ENCODE results near the gene H1-8. TPM values are rescaled to one million over a fixed set of nuclear protein-coding genes. Genes with fewer than 3 reads are reported as not detected.
"Not testable (repeated sequence)": the region's sequence is repeated elsewhere in the genome, so short reads cannot be mapped to it uniquely, and the experiment has no call there.

H1-8 gene
- total RNA-seq, 1 donor from 2014 or later: not detected

DNA sequence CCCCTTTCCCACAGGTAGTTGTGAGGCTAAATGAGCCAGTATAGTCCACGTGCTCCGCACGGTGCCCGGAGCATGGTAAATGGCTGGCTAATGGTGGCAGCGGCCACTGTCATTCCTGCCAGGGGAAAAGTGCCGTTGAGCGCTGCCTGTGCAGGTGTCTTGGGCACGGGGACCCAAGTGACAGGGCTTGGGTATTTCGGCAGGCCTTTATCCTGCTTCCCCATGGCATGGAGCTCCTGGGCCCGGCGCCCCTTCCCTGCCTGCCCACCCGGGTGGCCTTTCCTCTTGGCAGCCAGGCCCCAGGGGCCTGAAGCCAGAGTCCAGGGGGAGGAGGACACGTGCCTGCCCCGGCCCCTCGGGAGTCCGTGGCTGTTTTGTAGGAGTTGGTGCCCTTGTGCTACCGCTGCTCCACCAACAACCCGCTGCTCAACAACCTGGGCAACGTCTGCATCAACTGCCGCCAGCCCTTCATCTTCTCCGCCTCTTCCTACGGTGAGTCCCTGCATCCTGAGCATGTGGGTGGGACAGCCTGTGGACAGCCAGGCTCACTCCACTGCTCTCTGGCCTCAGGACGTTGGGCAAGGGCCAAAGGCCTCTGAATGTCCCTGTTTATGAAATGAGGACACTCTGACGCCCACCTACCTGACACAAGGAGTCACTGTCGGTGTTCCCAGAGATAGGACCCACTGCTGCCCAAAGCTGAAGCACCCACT is 27.7 kb upstream of the H1-8 start:
- DNase-seq: not testable (repeated sequence)

DNA sequence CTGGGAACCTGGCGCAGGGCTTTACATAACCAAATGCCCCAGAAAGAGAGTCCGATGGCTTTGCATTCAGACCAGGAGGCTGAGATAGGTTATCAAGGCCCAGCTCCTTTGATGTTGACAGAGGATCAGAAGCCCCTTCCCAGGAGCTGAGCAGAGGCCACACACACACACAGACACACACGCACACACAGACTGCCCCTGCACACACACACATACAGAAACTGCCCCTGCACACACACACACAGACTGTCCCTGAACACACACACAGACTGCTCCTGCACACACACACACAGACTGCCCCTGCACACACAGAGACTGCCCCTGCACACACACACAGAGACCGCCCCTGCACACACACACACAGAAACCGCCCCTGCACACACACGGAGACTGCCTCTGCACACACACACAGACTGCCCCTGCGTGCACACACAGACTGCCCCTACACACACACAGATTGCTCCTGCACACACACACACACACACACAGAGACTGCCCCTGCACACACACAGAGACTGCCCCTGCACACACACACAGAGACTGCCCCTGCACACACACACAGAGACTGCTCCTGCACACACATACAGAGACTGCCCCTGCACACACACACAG is 27.0 kb upstream of the H1-8 start:
- DNase-seq: not testable (repeated sequence)

DNA sequence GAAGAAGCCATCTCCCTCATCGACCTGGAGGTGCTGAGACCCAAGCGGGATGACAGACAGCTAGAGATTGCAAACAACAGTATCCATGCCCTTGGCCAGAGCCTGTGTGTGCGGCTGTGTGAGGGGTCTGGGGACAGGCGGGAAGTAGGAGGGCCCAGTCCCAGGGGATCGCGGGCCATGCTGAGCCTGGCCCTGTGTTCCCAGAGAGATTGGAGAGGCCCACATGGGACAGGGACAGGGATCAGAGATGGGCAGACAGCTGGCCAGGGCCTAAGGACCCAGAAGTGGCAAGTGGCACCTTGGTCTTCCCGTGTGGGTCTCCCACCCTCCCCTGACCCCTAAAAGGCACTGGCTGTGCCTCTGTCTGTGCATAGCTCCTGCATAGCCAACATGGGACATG is 25.5 kb upstream of the H1-8 start:
- DNase-seq: no peak

DNA sequence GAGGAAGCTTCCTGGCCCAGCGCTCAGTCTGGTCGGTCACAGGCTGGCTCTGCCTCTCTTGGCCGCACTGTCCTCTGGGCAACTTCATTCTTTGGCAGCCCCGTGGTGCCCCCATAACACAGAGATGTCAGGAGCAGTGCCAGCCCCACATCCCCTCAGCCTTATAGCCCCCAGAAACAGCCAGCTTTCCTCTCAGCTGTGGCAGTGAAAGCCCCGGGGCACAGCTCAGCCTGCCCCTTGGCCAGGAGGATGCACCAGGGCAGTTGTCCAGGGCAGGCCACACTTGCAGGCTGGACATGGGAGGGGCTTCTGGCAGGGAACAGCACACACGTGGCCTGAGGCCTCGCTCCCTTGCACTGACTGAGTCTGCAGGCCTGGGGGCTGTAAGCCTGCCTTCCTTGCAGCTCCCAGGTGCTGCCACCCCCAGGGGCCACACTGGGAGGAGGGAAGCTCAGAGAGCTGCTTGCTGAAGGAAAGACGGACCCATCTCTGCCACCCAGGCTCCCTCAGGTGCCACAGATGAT is 24.9 kb upstream of the H1-8 start:
- DNase-seq: no peak

DNA sequence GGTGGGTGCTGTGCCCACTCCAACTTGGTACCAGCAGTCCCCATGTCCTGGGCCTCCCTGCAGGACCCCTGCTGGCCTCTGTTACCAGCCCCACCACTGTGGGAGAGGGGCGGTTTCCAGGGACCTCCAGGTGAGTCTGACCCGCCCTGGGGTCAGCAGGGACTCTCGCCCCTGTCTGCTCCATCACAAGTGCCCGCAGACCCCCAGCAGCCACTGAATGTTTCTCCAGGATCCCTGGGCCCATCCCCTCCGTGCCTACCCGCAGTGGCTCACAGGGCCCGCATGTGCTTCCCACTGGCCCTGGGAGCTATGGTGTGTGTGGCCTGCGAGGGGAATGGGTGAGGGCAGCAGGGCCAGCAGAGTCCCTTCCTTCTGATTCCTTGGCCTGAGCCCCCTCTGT is 24.4 kb upstream of the H1-8 start:
- no peak for DNase-seq

DNA sequence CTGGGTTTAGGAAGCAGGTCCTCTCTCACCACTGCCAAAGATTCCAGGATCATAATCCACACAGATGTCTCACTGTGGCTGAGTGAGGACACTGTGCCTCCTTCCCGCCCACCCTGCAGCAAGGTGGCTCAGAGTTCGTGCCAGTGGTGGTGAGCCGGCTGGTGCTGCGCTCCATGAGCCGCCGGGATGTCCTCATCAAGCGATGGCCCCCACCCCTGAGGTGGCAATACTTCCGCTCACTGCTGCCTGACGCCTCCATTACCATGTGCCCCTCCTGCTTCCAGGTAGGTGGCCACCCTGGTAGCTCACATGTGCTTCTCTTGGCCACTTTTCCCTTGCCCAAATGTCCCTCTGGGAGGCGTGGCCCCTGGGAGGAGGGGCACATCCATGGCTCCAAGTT is 23.5 kb upstream of the H1-8 start:
- no peak for DNase-seq

DNA sequence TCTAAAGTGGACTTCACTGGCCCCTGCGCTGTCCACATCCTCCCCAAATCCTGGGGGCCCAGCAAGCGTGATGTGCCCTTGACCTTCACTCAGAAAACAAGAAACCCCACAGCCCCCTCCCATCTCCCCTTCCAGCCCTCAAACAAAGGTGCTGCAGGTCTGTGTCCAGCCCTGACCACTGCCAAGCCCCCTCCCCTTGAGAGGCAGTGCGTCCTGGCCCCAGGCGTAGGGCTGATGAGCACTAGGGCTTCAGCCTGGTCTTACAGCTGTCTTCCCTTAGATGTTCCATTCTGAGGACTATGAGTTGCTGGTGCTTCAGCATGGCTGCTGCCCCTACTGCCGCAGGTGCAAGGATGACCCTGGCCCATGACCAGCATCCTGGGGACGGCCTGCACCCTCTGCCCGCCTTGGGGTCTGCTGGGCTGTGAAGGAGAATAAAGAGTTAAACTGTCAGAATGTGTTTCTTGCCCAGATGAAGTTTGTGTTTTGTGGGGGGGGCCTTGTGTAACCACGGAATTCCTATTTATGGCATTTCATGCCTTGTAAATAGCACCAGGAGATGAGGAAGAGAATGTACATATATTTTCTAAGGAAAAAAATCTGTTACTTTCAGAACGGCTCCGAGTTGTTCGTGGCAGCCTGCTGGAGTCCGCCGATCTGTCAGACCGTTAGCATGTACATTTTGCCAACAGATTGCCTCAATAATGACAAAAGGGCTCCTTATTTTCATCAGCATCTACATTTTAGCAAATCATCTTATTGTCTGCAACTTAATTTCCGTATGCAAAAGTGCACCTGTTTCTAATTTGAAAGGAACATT is 22.9 kb upstream of the H1-8 start:
- DNase-seq: no peak

DNA sequence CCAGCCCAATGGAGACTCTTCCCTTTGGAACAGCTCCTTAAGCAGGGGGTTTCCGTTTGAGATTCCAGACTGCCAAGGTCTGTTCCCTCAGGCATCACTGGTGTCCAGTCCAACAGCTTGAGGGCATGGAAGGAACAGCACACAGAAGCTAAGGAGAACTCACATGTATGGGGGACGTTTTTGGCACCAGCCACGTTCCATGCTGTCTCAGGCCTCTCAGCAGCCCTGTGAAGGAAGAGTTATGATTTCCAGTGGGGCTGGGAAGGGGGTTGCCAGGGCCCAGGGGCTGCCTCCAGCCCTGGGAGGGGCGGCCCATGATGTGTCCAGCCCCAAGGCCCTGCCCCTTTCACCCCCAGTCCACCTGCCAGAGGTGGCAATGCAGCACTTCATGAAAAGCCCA is 22.0 kb upstream of the H1-8 start:
- no peak for DNase-seq

DNA sequence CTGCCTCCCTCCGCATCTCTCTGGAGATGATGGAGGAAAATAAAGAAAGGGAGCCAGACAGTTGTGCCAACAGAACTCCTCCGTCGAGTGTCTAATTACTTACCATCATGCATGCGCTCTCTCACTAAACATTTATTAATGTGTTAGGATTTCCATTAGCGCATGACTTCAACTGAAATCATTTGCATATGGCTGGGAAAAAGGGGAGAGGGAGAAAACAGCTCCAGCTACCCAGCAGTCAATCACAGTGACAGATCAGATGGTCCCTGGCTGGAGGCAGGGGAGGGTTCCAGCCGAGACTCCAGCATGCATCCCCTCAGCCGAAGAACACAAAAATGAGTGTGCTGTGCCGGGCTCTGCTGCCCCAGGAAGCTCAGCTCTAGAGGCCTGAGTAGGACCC is 21.4 kb upstream of the H1-8 start:
- no peak for DNase-seq

DNA sequence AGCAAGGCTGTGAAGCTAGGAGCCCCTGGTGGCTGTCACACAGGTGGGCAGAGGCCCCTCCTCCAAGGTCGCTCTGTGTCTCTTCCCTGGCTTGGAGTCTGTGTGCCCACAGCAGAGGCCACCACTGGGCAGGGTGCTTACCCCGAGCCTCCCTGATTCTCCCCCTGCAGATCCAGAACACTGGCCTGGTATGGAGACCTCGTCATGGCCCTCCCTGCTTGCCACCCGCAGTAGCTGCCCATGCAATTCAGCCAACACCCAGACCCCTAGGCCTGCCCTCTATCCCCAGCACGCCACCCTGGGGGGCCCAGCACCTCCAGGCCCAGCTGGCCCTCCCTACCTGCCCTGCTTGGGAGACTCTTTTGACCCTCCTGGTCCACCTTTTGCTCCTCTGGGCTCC is 20.0 kb upstream of the H1-8 start:
- DNase-seq: no peak

DNA sequence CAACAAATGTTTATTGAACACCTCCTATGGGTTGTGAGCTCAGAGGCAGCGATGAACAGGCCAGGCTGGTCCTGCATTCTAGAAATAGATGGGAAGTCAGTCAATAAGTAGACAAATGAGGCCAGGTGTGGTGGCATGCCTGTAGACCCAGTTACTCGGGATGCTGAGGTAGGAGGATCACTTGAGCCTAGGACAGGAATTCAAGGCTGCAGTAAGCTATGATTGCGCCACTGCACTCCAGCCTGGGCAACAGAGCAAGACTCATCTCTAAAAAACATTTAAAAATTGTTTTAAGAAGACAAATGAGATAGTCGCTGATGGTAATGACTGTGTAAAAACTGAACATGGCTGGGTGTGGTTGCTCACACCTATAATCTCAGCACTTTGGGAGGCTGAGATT is 18.9 kb upstream of the H1-8 start:
- DNase-seq: no peak

DNA sequence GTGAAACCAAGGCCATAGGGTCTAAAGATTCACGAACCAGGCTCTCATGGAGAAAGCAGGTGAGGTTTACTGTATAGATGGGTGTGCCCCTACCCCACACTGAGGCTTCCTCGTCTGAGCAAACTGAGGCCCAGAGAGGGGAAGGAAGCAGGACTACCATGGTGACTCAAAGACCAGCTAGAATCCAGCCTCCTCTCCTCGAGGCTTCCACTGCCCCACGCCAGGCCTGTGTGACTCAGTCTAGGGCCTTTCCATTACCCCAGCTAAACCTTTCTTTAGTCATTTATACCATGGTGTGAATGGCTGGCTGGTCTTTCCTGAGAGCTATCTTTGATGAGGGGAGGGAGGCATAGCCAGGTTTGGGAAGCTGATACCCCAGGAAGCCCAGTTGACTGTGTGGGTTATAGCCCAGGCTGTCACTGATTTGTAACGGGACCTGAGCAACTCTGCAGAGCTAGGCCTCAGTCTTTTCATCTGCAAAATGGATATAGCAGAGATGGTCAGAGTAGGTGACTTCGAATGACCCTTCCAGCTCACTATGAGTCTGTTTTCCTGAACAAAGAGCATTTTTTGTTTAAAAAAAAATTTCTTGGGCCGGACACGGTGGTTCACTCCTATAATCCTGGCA is 17.5 kb upstream of the H1-8 start:
- DNase-seq: peak; percentile 57

DNA sequence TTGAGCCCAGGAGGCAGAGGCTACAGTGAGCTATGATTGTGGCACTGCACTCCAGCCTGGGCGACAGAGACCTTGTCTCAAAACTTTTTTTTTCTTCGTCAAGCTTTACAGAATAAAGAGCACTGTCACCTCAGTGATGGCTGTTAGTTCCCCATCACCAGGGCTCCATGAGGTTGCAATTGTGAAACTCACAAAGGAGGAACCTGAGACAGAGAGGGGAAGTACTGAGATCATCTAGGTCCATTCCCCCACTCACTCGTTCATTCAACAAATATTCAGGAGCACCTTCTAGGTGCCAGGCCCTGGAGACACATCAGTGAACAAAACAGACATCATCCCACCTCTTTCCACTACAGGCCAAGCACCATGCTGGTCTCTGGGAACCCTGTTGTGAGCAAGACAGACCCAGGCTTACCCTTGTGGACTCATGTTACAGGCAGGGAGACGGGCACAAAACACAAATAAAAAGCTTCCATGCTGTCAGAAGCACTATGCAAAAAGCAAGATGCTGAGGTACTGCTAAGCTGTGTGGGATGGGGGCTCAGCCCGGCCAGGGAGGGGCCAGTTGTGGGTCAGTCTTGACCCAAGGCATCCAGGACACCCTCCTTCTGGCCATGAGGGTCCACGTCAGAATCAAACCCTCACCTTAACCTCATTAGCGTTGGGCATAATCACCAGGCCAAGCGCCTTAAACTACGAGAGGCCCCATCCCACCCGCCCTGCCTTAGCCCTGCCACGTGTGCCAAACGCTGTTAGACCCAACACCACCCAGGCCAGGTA is 16.7 kb upstream of the H1-8 start:
- no peak for DNase-seq

DNA sequence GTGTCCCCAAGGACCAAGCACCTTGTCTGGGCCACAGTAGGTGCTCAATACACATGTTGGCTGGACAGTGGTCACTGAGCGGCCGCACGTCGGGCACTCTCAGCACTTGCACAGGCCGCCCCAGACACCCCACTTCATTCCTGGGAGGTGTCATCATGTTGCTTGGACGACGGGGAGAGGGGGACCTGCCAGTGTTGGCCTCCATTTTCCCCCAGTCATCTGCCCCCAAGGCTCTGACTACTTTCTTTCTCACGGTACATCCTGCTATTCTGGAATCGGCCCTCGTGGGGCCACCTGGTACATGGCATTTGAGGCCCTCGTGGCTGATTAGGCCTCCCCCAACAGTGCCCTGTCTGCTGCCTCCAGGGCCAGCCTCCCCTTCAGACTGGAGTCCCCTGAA is 15.7 kb upstream of the H1-8 start:
- DNase-seq: no peak

DNA sequence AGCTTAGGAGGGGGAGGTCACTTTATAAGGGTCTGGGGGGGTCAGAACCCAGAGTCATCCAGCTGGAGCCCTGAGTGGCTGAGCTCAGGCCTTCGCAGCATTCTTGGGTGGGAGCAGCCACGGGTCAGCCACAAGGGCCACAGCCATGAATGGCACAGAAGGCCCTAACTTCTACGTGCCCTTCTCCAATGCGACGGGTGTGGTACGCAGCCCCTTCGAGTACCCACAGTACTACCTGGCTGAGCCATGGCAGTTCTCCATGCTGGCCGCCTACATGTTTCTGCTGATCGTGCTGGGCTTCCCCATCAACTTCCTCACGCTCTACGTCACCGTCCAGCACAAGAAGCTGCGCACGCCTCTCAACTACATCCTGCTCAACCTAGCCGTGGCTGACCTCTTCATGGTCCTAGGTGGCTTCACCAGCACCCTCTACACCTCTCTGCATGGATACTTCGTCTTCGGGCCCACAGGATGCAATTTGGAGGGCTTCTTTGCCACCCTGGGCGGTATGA is 14.3 kb upstream of the H1-8 start, which contains the start of gene RHO:
Gene RHO, plus strand, starts transcription at position 51 of the 512 bp plus-strand sequence. Its CDS starts 95 bp downstream, at position 146.
- no peak for DNase-seq

DNA sequence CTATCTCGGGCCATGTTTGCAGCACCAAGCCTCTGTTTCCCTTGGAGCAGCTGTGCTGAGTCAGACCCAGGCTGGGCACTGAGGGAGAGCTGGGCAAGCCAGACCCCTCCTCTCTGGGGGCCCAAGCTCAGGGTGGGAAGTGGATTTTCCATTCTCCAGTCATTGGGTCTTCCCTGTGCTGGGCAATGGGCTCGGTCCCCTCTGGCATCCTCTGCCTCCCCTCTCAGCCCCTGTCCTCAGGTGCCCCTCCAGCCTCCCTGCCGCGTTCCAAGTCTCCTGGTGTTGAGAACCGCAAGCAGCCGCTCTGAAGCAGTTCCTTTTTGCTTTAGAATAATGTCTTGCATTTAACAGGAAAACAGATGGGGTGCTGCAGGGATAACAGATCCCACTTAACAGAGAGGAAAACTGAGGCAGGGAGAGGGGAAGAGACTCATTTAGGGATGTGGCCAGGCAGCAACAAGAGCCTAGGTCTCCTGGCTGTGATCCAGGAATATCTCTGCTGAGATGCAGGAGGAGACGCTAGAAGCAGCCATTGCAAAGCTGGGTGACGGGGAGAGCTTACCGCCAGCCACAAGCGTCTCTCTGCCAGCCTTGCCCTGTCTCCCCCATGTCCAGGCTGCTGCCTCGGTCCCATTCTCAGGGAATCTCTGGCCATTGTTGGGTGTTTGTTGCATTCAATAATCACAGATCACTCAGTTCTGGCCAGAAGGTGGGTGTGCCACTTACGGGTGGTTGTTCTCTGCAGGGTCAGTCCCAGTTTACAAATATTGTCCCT is 13.4 kb upstream of the H1-8 start:
- peak; percentile 15 for DNase-seq

DNA sequence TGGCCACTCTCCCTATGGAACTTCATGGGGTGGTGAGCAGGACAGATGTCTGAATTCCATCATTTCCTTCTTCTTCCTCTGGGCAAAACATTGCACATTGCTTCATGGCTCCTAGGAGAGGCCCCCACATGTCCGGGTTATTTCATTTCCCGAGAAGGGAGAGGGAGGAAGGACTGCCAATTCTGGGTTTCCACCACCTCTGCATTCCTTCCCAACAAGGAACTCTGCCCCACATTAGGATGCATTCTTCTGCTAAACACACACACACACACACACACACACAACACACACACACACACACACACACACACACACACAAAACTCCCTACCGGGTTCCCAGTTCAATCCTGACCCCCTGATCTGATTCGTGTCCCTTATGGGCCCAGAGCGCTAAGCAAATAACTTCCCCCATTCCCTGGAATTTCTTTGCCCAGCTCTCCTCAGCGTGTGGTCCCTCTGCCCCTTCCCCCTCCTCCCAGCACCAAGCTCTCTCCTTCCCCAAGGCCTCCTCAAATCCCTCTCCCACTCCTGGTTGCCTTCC is 12.7 kb upstream of the H1-8 start:
- DNase-seq: peak; percentile 71

DNA sequence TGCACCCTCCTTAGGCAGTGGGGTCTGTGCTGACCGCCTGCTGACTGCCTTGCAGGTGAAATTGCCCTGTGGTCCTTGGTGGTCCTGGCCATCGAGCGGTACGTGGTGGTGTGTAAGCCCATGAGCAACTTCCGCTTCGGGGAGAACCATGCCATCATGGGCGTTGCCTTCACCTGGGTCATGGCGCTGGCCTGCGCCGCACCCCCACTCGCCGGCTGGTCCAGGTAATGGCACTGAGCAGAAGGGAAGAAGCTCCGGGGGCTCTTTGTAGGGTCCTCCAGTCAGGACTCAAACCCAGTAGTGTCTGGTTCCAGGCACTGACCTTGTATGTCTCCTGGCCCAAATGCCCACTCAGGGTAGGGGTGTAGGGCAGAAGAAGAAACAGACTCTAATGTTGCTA is 12.2 kb upstream of the H1-8 start:
- DNase-seq: no peak

DNA sequence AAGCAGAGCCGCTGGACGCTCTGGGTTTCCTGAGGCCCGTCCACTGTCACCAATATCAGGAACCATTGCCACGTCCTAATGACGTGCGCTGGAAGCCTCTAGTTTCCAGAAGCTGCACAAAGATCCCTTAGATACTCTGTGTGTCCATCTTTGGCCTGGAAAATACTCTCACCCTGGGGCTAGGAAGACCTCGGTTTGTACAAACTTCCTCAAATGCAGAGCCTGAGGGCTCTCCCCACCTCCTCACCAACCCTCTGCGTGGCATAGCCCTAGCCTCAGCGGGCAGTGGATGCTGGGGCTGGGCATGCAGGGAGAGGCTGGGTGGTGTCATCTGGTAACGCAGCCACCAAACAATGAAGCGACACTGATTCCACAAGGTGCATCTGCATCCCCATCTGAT is 11.3 kb upstream of the H1-8 start:
- DNase-seq: no peak

DNA sequence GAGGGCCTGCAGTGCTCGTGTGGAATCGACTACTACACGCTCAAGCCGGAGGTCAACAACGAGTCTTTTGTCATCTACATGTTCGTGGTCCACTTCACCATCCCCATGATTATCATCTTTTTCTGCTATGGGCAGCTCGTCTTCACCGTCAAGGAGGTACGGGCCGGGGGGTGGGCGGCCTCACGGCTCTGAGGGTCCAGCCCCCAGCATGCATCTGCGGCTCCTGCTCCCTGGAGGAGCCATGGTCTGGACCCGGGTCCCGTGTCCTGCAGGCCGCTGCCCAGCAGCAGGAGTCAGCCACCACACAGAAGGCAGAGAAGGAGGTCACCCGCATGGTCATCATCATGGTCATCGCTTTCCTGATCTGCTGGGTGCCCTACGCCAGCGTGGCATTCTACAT is 10.7 kb upstream of the H1-8 start:
- DNase-seq: no peak

DNA sequence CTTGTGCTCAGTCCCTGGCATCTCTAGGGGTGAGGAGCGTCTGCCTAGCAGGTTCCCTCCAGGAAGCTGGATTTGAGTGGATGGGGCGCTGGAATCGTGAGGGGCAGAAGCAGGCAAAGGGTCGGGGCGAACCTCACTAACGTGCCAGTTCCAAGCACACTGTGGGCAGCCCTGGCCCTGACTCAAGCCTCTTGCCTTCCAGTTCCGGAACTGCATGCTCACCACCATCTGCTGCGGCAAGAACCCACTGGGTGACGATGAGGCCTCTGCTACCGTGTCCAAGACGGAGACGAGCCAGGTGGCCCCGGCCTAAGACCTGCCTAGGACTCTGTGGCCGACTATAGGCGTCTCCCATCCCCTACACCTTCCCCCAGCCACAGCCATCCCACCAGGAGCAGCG is 9.6 kb upstream of the H1-8 start:
- DNase-seq: no peak

Measured in dermis blood vessel endothelial cell (primary cell).